COLO668 (cell line): Measurements from ENCODE around the gene METTL8.

Experiments
- DNase-seq: peaks from one replicate; lab custom pipeline; 2025; ENCODE audit not compliant: unreplicated experiment; lab: John Stamatoyannopoulos, UW

Gene METTL8

DNA sequence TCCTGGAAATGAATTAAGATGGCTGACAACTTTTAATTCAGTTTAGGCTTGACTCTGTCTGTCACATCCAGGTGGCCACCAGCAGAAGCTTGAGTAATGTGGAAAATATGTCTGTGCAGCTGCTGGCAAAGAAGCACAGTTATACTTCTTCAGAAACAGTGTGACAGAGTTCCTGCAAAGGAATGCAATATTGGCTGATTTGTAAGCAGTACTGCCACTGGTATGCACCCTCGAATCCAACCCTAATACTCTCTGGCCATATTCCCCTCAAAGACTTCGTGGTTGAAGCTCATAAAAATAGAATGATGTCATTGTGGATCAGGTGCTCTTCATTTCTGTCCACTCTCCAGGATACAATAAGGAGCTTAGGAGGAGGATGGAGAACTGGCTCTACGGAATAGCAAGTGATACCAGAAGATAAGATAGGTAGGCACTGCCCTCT lies 86.2 kb downstream of the METTL8 start:
- DNase-seq, result no peak

DNA sequence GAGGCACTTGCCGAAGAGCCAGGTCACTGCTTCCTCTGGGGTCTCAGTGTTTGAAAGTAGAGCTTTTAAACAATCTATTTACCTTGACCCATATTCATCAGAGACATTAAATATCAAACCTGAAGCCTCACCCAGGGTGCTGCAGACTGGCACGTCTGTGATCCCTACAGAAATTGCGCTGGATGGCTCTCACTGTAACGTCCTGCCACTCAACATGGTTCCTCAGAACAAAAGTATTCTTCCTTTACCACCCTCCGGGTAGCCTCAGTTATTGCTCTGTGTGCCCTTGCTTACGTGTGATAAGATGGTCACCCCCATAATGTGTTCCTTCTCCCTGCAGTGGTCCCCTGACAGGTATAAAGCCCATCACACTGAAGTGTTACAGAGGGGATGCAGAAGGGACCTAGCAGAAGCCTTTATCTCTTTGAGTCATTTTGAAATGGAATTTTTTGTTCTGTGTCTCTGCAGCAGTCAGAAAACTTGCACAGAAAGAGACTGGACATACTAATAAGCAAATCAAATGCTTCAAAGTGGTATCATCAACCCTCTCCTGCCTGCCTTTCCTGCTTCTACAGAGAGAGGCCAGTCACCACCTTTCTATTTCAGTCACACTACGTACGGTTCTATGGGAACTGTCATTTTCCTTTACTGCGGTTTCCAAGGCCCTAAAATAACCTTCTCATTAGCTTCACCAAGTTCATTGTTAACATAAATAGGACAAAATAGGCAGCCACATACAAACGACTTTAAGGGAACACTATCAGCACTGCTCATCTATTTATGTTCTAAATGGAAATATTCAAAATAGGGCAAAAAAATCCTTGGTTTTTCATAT lies 86.8 kb downstream of the METTL8 start:
- DNase-seq, result no peak

DNA sequence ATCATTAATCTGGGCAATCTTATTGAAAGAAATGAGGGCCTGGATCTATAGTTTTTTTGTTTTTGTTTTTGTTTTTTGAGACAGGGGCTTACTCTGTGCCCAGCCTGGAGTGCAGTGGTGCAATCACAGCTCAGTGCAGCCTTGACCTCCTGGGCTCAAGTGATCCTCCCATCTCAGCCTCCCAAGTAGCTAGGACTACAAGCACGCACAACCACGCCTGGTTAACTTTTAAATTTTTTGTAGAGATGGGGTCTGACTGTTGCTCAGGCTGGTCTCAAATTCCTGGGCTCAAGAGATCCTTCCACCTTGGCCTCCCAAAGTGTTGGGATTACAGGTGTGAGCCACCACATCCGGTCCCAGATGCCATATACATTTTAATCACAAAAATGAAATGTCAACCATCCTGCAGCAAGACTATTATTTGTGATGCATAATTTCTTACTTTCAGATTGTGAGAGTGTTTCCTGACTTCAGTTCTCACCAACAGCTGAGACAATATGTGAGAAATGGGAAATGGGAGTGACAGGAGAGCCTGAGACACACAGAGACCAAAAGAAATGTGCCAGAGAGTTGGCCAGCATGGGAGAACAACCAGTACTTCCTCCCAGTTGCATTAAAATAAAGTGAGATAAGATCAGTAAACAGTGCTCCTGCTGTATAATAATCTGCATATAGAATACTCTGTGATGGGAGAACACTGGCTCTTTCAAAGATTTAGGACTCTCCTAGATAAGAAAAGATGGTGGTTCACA lies 87.6 kb downstream of the METTL8 start:
- DNase-seq, result no peak

DNA sequence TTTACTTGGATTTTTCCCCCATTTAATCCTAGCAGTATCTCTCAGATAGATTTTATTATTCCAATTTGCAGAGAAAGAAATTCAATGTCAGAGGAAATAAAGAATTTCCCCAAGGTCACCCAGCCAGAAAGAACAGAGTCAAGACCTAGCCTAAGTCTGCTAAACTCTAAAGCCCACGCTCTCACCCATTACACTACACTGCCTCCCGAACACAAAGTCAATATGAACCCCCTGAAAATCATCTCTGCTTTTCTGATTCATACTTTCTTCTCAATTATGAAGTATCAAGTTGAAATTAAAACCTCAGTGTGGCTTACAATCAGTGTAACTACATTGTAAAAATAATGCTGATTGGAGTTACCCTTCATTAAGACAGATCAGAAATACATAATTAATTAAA lies 89.6 kb downstream of the METTL8 start:
- no peak for DNase-seq

GRCh38 chr2:171342067-171342413 lies 91.8 kb downstream of the METTL8 start:
- no peak for DNase-seq

DNA sequence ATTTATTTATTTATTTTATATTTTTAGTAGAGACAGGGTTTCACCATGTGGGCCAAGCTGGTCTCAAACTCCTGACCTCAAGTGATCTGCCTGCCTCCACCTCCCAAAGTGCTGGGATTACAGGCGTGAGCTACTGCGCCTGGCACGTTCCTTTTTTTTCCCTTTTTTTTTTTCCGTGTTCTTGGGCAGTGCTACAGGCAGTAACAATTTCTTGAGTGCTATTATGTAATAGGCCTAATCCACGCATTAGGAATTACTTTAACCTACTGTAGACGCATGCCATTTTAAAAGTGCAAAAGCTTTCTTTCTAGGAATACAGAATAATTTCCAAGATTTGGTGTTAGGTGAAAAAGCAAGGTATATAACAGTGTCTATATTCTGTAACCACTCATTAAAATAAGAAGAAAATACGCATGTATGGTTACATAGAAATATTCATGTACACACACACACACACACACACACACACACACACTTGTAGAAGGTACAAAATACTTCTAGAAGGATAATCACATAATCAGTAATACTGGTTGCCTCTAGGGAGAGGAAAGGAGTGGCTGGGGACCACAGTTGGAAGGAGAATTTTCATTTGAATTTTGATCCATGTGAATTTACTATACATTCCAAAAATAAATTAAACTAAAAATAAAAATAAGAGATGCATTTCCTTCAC lies 92.3 kb downstream of the METTL8 start:
- no peak for DNase-seq

GRCh38 chr2:171334946-171335345 lies 98.8 kb downstream of the METTL8 start:
- no peak for DNase-seq

GRCh38 chr2:171334171-171334570 lies 99.6 kb downstream of the METTL8 start:
- no peak for DNase-seq

DNA sequence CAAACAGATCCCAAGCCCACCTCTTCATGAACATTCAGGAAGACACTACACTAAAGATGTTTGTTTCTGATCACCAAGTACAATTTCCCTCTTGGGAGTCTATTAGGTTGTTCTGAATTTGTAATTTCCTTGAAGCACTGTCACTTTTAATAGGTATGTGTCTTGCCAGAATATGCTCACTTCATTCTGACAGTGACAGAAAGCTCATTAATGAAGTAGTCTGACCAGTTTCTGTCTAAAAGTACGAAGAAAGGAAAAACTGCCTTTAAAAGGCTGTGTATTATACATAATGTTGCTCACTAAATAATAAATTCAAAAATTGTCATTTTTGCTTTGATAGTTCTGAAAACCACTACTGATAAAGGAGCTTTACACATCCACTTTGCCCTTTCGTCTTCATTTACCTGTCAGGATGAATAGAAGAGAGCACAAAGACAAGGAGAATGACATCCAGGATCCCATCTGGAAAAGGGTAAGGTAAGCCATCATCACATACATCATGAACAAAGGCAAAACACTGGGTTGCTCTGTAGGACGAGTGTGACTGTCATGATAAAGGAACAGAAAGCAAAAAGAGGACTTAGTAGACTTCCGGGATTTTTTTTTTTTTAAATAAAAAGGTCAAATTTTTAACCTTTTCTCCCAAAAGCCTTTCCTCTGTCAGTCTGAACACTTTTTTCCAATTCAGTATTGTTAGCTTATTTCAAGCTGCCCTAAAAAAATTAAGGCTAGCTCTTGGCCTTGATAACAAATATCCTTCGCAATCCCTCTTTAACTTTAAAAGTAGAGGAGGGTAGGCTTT lies 103.4 kb downstream of the METTL8 start:
- DNase-seq, result no peak

- no peak for DNase-seq
Observed at GRCh38 chr2:171327043-171327496, 106.7 kb downstream of the METTL8 start.

DNA sequence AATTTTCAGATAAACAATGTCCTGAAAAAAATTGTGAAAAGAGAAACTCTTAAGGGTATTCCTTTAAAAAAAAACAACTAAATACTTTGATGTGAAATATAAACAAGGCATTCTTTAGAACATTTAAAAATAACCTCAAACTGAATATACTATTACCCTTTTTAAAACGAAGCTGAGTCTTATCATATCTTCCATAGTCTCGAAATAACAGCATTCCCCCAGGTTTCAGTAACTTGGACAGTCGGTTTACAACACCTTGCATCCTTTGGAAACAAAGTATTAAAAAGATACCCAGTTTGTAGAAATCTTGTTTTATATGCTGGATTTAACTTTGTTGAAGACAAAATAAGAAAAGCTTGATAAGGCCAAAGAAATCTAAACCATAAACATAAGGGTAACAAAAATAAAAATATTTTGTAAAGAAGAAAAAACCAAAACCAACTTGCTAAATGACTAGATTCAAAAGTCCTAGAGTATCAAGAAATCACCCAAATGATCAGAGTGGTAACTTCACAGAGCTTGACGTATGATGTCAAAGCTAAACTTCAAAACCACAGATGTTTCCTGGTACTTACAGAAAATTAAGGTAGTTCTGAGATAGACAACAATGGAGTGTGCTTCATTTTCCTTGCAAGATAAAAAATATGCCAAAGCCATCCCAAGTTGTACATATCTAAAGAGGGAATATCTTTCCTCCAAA lies 107.8 kb downstream of the METTL8 start:
- DNase-seq, result no peak

DNA sequence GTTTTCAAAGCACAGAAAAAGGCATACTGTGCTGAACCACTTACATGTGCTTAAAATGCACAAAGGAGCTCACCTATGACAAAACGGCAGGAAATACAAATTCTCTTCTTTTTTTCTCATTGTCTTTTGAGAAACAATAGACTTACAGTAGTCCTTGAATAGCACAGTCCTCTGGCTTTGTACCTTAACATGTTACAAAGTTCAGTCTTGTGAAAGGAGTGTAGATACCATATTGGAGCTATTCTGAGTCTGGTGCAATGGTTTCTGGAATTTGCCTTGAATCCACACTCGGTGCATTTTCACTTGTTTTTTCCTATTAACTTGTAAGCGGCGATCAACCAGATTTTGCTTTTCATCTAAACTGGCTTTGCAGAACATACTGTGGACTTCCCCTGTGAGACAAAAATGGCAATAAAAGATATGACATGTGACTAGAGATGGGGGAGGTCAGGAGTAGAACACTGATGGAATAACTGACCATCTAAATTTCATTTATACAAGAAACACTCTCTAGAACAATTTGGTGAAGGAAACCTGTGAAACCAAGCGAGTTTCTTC lies 109.7 kb downstream of the METTL8 start:
- DNase-seq, result no peak

DNA sequence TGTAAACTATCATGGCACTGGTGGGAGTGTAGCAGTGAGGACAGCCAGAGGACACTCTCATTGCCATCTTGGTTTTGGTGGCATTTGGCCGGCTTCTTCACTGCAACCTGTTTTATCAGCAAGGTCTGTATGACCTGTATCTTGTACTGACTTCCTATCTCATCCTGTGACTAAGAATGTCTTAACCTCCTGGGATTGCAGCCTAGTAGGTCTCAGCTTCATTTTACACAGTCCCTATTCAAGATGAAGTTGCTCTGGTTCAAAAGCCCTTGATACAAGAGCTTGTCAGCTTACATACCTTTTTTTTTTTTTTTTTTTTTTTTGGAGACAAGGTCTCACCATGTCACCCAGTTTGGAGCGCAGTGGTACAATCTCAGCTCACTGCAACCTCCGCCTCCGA lies 110.9 kb downstream of the METTL8 start:
- DNase-seq, result no peak

- no peak for DNase-seq
Observed at GRCh38 chr2:171320731-171321130, 113.1 kb downstream of the METTL8 start.

GRCh38 chr2:171320208-171320621 lies 113.6 kb downstream of the METTL8 start:
- DNase-seq, result no peak

DNA sequence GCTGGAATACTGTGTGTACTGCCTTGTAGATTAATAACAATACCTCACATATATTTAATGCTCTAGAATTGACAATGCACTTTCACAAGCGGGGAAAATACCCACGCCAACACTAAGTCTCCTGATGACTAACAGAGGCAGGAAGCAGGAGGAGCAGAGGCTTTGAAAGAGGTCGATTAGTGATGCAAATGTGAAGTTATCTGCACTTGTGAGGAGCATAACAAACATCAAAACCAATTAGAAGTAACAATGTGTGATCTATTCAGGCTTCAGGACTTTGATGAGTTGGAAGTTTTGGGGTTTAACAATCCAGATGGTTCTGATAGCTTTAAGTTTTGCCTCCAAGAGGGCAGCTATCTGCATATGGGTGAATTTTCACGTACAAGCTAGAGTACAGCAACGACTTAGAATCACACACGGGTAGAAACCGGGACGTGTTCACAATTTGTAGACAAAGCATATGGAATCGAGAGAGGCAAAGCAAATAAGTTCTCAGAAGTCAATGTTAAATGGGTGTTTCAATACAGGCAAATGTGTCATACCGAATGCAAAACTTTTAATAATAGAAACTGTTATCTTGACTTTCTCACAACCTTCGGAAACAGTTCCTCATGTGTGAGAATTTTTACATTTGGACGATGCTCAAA lies 114.5 kb downstream of the METTL8 start:
- no peak for DNase-seq

DNA sequence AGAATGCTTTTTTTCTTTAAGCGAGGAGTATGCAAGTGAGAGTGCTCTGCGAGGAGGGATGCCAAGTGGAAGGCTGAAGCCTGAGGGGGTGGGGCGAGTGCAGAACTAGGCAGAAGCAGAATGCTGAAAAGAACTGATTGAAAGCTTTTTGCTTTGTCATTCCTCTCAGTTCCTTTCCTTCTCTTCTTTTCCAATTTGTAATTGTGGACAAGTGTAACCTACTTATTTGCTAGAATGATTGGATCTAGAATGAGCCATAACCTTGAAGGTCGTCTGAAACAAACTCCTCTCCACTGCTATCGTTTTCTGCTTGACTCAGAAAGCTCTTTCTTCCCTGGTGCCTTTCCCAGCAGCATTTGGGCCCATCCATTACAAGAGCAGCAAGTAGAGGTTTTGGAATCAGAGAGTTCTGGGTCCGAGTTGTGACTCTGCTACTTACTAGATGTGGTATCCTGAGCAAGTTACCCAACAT lies 115.3 kb downstream of the METTL8 start:
- no peak for DNase-seq

DNA sequence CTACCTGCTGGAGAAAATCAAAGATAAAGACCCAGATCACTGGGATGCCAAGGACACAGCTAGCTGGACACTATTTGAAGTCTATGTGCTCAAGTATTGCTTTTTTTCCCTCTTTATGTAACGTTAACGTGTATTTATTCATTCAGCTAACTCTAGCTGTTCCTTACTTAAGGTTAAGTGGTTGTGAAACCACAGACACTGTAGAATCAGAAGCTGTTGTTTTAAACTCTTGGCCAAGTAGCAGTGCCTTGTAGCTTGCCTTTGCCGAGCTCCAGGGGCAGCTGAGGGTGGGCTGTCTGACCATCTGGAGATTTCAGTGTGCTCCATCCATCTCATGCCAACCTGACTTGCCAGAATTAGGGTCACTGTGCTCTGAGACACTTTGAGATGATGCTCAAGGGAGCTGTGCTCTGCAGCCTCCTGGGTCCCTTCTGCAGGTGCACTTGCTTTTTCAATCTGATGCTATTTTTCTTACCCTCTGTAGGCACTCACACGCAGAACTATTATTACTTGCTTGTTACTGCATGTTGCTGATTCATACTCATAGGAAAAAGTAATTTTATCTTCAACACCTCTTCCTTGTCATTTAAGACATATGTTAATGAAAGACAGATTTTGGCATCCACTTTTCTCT lies 116.2 kb downstream of the METTL8 start:
- DNase-seq, result no peak

GRCh38 chr2:171316755-171317337 lies 116.9 kb downstream of the METTL8 start:
- no peak for DNase-seq
